Mesenchymal stem cell (in vitro differentiated cells and primary cell): Measurements from ENCODE around the gene NR1I3.

ENCODE experiments used
- DNase-seq: peaks from one replicate; pipeline ENCODE4 v3.0.0-alpha.2; 2013
- H2AFZ ChIP-seq: one replicate; pipeline ENCODE4 v1.6.1; 2013; ENCODE audit warnings: low read depth, mild to moderate bottlenecking, control low read depth, inconsistent platforms, low read length, moderate library complexity
- H2AK5ac ChIP-seq: 2 replicates; pipeline ENCODE4 v1.6.1; 2013; ENCODE audit warnings: low read length, moderate library complexity, mild to moderate bottlenecking, inconsistent platforms; ENCODE audit not compliant: severe bottlenecking
- H2BK120ac ChIP-seq: one replicate; pipeline ENCODE4 v1.6.1; 2013; ENCODE audit warnings: low read depth, mild to moderate bottlenecking, inconsistent platforms, low read length, moderate library complexity
- H2BK12ac ChIP-seq, 2 experiments: one replicate each; pipeline ENCODE4 v1.6.1; 2013; ENCODE audit warnings: inconsistent platforms in 2 of 2, low read length in 2 of 2, mild to moderate bottlenecking in 2 of 2, moderate library complexity in 2 of 2, control low read depth in 1 of 2
- H2BK15ac ChIP-seq: one replicate; pipeline ENCODE4 v1.6.1; 2013; ENCODE audit warnings: mild to moderate bottlenecking, low read depth, inconsistent platforms; ENCODE audit not compliant: poor library complexity, severe bottlenecking
- H2BK5ac ChIP-seq: 2 replicates; pipeline ENCODE4 v1.6.1; 2013; ENCODE audit warnings: low read depth, mild to moderate bottlenecking, low read length, control low read depth, inconsistent platforms; ENCODE audit not compliant: poor library complexity, severe bottlenecking
- H3K14ac ChIP-seq, 2 experiments: one replicate each; pipeline ENCODE4 v1.6.1; 2013; ENCODE audit warnings: inconsistent platforms in 2 of 2, low read length in 2 of 2, control low read depth in 1 of 2, mild to moderate bottlenecking in 1 of 2, moderate library complexity in 1 of 2
- H3K18ac ChIP-seq, 2 experiments: one replicate each; pipeline ENCODE4 v1.6.1; 2013; ENCODE audit warnings: inconsistent platforms in 2 of 2, low read length in 2 of 2, control low read depth in 1 of 2, low read depth in 1 of 2, mild to moderate bottlenecking in 1 of 2
- H3K23ac ChIP-seq, 2 experiments: one replicate each; pipeline ENCODE4 v1.6.1; 2013; ENCODE audit warnings: inconsistent platforms in 2 of 2, low read length in 2 of 2, mild to moderate bottlenecking in 2 of 2, moderate library complexity in 2 of 2, control low read depth in 1 of 2
- H3K27ac ChIP-seq: 2 replicates; pipeline ENCODE4 v1.5.1; 2013; ENCODE audit warnings: mild to moderate bottlenecking, moderate library complexity, low read length, control low read depth, inconsistent platforms; ENCODE audit not compliant: poor library complexity, severe bottlenecking
- H3K27me3 ChIP-seq, 2 experiments: 2 replicates each; pipeline versions ENCODE4 v1.6.1 to v1.7.0; 2013; ENCODE audit warnings: low read length in 2 of 2, mild to moderate bottlenecking in 2 of 2, moderate library complexity in 2 of 2, control low read depth in 1 of 2, inconsistent platforms in 1 of 2; ENCODE audit not compliant: control insufficient read depth in 1 of 2, insufficient read depth in 1 of 2
- H3K36me3 ChIP-seq, 2 experiments: 2 replicates each; pipeline versions ENCODE4 v1.6.1 to v1.7.0; 2013; ENCODE audit warnings: low read length in 2 of 2, control low read depth in 1 of 2, inconsistent platforms in 1 of 2, low read depth in 1 of 2, mild to moderate bottlenecking in 1 of 2; ENCODE audit not compliant: insufficient read depth in 2 of 2, control insufficient read depth in 1 of 2
- H3K4ac ChIP-seq, 2 experiments: one replicate each; pipeline ENCODE4 v1.6.1; 2013; ENCODE audit warnings: inconsistent platforms in 2 of 2, low read length in 2 of 2, mild to moderate bottlenecking in 2 of 2, moderate library complexity in 2 of 2, control low read depth in 1 of 2, low read depth in 1 of 2
- H3K4me1 ChIP-seq: 2 replicates; pipeline ENCODE4 v1.6.1; 2013; ENCODE audit warnings: low read depth, low read length, control low read depth; ENCODE audit not compliant: control insufficient read depth, insufficient read depth
- H3K4me2 ChIP-seq: 2 replicates; pipeline ENCODE4 v1.6.1; 2013; ENCODE audit warnings: low read length, mild to moderate bottlenecking, inconsistent platforms; ENCODE audit not compliant: poor library complexity, severe bottlenecking
- H3K4me3 ChIP-seq, 2 experiments: 2 replicates each; pipeline versions ENCODE4 v1.5.1 to v1.7.0; 2013; ENCODE audit warnings: low read length in 2 of 2, mild to moderate bottlenecking in 2 of 2, control low read depth in 1 of 2, low read depth in 1 of 2; ENCODE audit not compliant: insufficient read depth in 1 of 2
- H3K79me1 ChIP-seq: replicated peaks from 2 replicates; pipeline ENCODE4 v1.6.1; 2013; ENCODE audit warnings: mild to moderate bottlenecking, control low read depth, low read length, inconsistent platforms; ENCODE audit not compliant: poor library complexity, severe bottlenecking
- H3K9ac ChIP-seq: 2 replicates; pipeline ENCODE4 v1.7.0; 2013; ENCODE audit warnings: mild to moderate bottlenecking, low read length, moderate library complexity
- H3K9me3 ChIP-seq: 2 replicates; pipeline ENCODE4 v1.7.0; 2013; ENCODE audit warnings: mild to moderate bottlenecking, low read length; ENCODE audit not compliant: control insufficient read depth
- H4K8ac ChIP-seq: one replicate; pipeline ENCODE4 v1.6.1; 2013; ENCODE audit warnings: inconsistent platforms, mild to moderate bottlenecking, low read length, moderate library complexity
- H4K91ac ChIP-seq: one replicate; pipeline ENCODE4 v1.6.1; 2013; ENCODE audit warnings: mild to moderate bottlenecking, low read length, inconsistent platforms
- WGBS: methylation state at CpG from one replicate; pipeline ENCODE4 v1.1.7; 2013; ENCODE audit warnings: mixed read lengths; 5-methylcytosine and 5-hydroxymethylcytosine counted together

The NR1I3 gene

GRCh38 chr1:161200992-161201835 is 36.8 kb downstream of the NR1I3 start:
- Histone ChIP-seq H3K4me3 (peak overlapping the region in 1 of 2 experiments; percentile 91), H3K18ac (peak overlapping the region; percentile 64 to 99), H3K27me3 (no peaks in the 10 kb centered on the region), H3K14ac (no peak overlapping the region), H2AK5ac (peak overlapping the region; percentile 66), H4K91ac (peak overlapping the region; percentile 73), H2BK120ac (peak overlapping the region; percentile 68), H2BK12ac (peak overlapping the region; percentile 57 to 85), H3K27ac (no peak overlapping the region), H2BK15ac (peak overlapping the region; percentile 56), H3K9ac (peak overlapping the region; percentile 95), H2BK5ac (no peak overlapping the region), H3K4ac (peak overlapping the region; percentile 94 to 99), H3K23ac (peak overlapping the region in 1 of 2 experiments; percentile 43), H3K9me3 (no peaks in the 10 kb centered on the region), H2AFZ (peak overlapping the region; percentile 97), H3K4me2 (peak overlapping the region; percentile 57), H3K4me1 (peaks cover 14% of the 10 kb centered on the region), H3K36me3 (peaks cover 4 to 19% of the 10 kb centered on the region in 2 experiments), H4K8ac (peak overlapping the region; percentile 99), H3K79me1 (peaks cover 7% of the 10 kb centered on the region)
- DNase-seq: no peak
- WGBS: 93% methylated on average over 12 of the region's 13 CpGs

GRCh38 chr1:161200421-161200991 is 37.5 kb downstream of the NR1I3 start:
- Histone ChIP-seq H3K36me3 (peaks cover 4 to 19% of the 10 kb centered on the region in 2 experiments), H3K27ac (no peak overlapping the region), H3K9me3 (no peaks in the 10 kb centered on the region), H3K14ac (no peak overlapping the region), H3K27me3 (no peaks in the 10 kb centered on the region), H3K9ac (peak overlapping the region; percentile 95), H3K79me1 (peaks cover 7% of the 10 kb centered on the region), H3K4me2 (no peak overlapping the region), H3K4me1 (peaks cover 14% of the 10 kb centered on the region), H2BK5ac (no peak overlapping the region), H3K4ac (peak overlapping the region; percentile 47 to 56), H4K91ac (peak overlapping the region; percentile 0), H2BK15ac (peak overlapping the region; percentile 80), H3K4me3 (peak overlapping the region in 1 of 2 experiments; percentile 91), H2AFZ (no peak overlapping the region), H2BK12ac (peak overlapping the region in 1 of 2 experiments; percentile 57), H4K8ac (peak overlapping the region; percentile 99), H3K23ac (no peak overlapping the region), H2AK5ac (no peak overlapping the region), H2BK120ac (peak overlapping the region; percentile 68), H3K18ac (no peak overlapping the region)
- no peak for DNase-seq
- 74% methylated on average over 3 of the region's 5 CpGs for WGBS

GRCh38 chr1:161199506-161200139 is 38.4 kb downstream of the NR1I3 start:
- H2BK120ac ChIP-seq: no peak overlapping the region
- DNase-seq: no peak
- no peak overlapping the region for H2BK5ac ChIP-seq
- H2AK5ac ChIP-seq: no peak overlapping the region
- H3K14ac ChIP-seq: no peak overlapping the region
- H2AFZ ChIP-seq: no peak overlapping the region
- peaks cover 4 to 28% of the 10 kb centered on the region in 2 experiments for H3K36me3 ChIP-seq
- H4K8ac ChIP-seq: no peak overlapping the region
- no peaks in the 10 kb centered on the region for H3K27me3 ChIP-seq
- H4K91ac ChIP-seq: no peak overlapping the region
- H3K18ac ChIP-seq: no peak overlapping the region
- WGBS: 74% methylated on average over 5 of the region's 5 CpGs
- peaks cover 7% of the 10 kb centered on the region for H3K79me1 ChIP-seq
- no peak overlapping the region for H3K4me2 ChIP-seq
- H3K9ac ChIP-seq: peak overlapping the region; percentile 95
- peak overlapping the region in 1 of 2 experiments; percentile 84 for H3K4me3 ChIP-seq
- H3K4me1 ChIP-seq: peaks cover 14% of the 10 kb centered on the region
- H3K23ac ChIP-seq: no peak overlapping the region
- H3K27ac ChIP-seq: no peak overlapping the region
- H3K4ac ChIP-seq: no peak overlapping the region
- no peak overlapping the region for H2BK15ac ChIP-seq
- H3K9me3 ChIP-seq: no peaks in the 10 kb centered on the region
- H2BK12ac ChIP-seq: no peak overlapping the region
